Jurkat, Clone E6-1 (cell line): ENCODE measurements around the gene EML3.

Experiments
- DNase-seq: peaks from one replicate; pipeline ENCODE4 v3.0.0-alpha.2; 2011; ENCODE audit warnings: low read depth, low spot score
- H3K4me3 ChIP-seq: 2 replicates; pipeline ENCODE4 v1.5.1; 2011; ENCODE audit warnings: mild to moderate bottlenecking, low read length, control low read depth, moderate library complexity

EML3 gene

GRCh38 chr11:62556875-62557631 is 55.5 kb downstream of the EML3 start:
- peak overlapping the region; percentile 20 for H3K4me3 ChIP-seq
- peak; percentile 90 for DNase-seq

GRCh38 chr11:62556108-62556874 is 56.3 kb downstream of the EML3 start:
- DNase-seq, result peak; percentile 96
- H3K4me3 ChIP-seq, result peak overlapping the region; percentile 43

DNA sequence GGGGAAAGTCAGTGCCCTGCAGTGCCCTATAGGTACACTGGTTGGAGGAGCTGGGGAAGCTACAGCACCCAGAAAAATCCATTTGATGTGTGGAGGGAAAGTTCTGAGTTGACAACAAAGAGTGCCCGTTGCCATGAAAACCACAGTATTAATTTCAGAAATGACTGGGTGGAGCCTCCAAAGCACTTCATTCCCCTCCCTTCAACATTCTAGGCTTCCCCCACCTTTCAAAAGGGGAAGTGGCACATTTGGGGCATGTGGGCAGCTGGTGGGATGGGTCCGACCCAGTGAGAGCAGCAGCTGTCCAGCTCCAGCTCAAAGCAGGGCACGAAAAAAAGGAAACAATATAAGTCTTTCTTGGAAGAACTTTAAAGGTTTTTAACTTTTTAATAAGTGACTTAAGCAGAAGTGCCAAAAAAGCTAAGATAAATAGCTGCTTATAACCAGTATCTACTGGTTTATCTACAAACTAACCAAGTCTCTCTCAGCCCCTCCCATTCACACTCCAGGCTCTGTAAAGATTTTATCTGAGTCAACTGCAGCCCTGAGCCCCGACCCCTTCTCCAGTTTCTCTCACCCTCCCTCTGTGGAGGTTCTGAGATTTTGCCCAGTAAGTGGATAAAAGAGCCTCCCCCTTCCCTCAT is 57.0 kb downstream of the EML3 start:
- peak overlapping the region; percentile 43 for H3K4me3 ChIP-seq
- DNase-seq, result peak; percentile 88

- H3K4me3 ChIP-seq, result no peak overlapping the region
- no peak for DNase-seq
Observed at GRCh38 chr11:62554387-62555167, 58.0 kb downstream of the EML3 start.

- no peak for DNase-seq
- H3K4me3 ChIP-seq, result no peak overlapping the region
Observed at GRCh38 chr11:62553839-62554361, 58.7 kb downstream of the EML3 start.

DNA sequence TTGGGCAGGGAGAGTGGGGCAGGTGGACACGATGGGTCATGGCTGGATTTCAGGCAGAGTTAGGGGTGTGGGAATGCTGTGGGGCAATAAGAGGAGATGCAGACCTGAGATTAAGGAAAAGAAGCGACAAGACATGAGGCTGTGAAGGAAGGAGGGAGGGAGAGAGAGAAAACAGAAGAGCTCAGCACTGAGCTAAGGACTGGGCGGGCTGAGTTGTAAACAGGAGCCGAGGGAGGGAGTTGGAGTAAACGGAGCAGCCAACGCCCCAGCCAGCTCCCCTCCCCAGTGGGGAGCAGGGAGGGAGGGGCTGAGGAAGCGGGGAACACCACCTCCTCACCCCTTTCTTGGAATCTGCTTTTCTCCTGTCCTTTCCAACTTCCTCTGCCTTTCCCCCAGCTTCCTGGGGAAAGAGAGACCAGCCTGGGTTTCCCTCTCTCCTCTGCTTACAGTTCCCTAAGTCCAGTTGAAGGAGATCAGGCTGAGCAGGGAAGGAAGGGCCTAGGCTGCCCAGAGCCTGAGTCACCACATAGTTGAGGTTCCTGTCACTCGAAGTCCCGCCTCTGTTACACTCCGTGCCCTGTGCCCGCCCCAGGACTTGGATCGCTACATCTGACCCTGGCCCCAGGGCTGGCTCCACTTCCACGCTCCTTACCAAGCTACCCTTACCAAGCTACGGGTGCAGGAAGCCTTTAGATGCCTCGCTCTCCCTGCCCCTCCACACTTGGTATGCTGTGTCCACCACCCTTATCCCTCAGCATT is 59.3 kb downstream of the EML3 start:
- DNase-seq, result no peak
- H3K4me3 ChIP-seq, result no peak overlapping the region

GRCh38 chr11:62552485-62553079 is 60.0 kb downstream of the EML3 start:
- H3K4me3 ChIP-seq, result no peak overlapping the region
- DNase-seq, result no peak
